Superior temporal gyrus (tissue), 1 donor: ENCODE data around the gene CTRB1.
"Not testable (repeated sequence)": the region's sequence is repeated elsewhere in the genome, so short reads cannot be mapped to it uniquely, and the experiment has no call there.

Source experiments
- DNase-seq: peaks from one replicate; pipeline ENCODE4 v3.0.0-alpha.2; 2016; ENCODE audit errors: extremely low spot score

The CTRB1 gene

GRCh38 chr16:75240633-75241032 is 21.8 kb downstream of the CTRB1 start:
- not testable (repeated sequence) for DNase-seq

- DNase-seq: no peak
Measured at GRCh38 chr16:75241412-75241811, 22.6 kb downstream of the CTRB1 start.

- no peak for DNase-seq
Measured at GRCh38 chr16:75241955-75242354, 23.2 kb downstream of the CTRB1 start.

GRCh38 chr16:75242436-75243078 is 23.8 kb downstream of the CTRB1 start:
- not testable (repeated sequence) for DNase-seq

- DNase-seq: no peak
Measured at GRCh38 chr16:75243667-75244224, 25.0 kb downstream of the CTRB1 start.

- DNase-seq: peak; percentile 21
Measured at GRCh38 chr16:75244225-75244809, 25.5 kb downstream of the CTRB1 start.

- peak; percentile 96 for DNase-seq
Measured at GRCh38 chr16:75244844-75245758, 26.3 kb downstream of the CTRB1 start.

- DNase-seq: peak; percentile 41
Measured at GRCh38 chr16:75246504-75247205, 27.9 kb downstream of the CTRB1 start.

- DNase-seq: peak; percentile 89
Measured at GRCh38 chr16:75247249-75247648, 28.5 kb downstream of the CTRB1 start.

GRCh38 chr16:75248142-75248535 is 29.4 kb downstream of the CTRB1 start:
- peak; percentile 86 for DNase-seq

GRCh38 chr16:75248536-75249380 is 30.0 kb downstream of the CTRB1 start:
- DNase-seq: peak; percentile 57

- DNase-seq: no peak
Measured at GRCh38 chr16:75249441-75249840, 30.7 kb downstream of the CTRB1 start.

- DNase-seq: no peak
Measured at GRCh38 chr16:75250089-75250808, 31.5 kb downstream of the CTRB1 start.

GRCh38 chr16:75250809-75251279 is 32.1 kb downstream of the CTRB1 start:
- DNase-seq: no peak

GRCh38 chr16:75251280-75252048 is 32.7 kb downstream of the CTRB1 start, which contains the start of gene BCAR1:
Gene BCAR1, minus strand, starts transcription at chr16:75251624. Its CDS starts 142 bp downstream, at chr16:75251482.
- DNase-seq: peak; percentile 84

GRCh38 chr16:75252049-75252864 is 33.5 kb downstream of the CTRB1 start:
- no peak for DNase-seq

GRCh38 chr16:75252946-75253911 is 34.4 kb downstream of the CTRB1 start:
- DNase-seq: peak; percentile 12
